Upper lobe of left lung (tissue), 4 donors: ENCODE results near the gene MYO16.

Source experiments
- EP300 ChIP-seq, 4 donors: sonication (generic); formaldehyde crosslinking; IDR thresholded peaks; one replicate each; pipeline ENCODE4 v1.5.1; 2017; ENCODE audit warnings: antibody characterized with exemption in 4 of 4, control low read depth in 2 of 4
- POLR2A ChIP-seq, 4 donors: fragments of 450-650 bp; IDR thresholded peaks; one replicate each; pipeline ENCODE4 v1.5.1; 2016 to 2017; ENCODE audit warnings: antibody characterized with exemption in 4 of 4, mild to moderate bottlenecking in 2 of 4
- POLR2AphosphoS5 ChIP-seq, 2 donors: sonication (generic); formaldehyde crosslinking; IDR thresholded peaks; one replicate each; pipeline ENCODE4 v1.5.1; 2017; ENCODE audit warnings: antibody characterized with exemption in 2 of 2
- TF ChIP-seq, protein P1 (sequence below), 6 experiments: fragments of 450-650 bp in 4 of 6; fragments of 200-600 bp in 2 of 6; sonication (generic) in 2 of 6; IDR thresholded peaks; one replicate each; pipeline ENCODE4 v1.5.1; 2016 to 2019; ENCODE audit warnings: antibody characterized with exemption in 6 of 6

DNA sequence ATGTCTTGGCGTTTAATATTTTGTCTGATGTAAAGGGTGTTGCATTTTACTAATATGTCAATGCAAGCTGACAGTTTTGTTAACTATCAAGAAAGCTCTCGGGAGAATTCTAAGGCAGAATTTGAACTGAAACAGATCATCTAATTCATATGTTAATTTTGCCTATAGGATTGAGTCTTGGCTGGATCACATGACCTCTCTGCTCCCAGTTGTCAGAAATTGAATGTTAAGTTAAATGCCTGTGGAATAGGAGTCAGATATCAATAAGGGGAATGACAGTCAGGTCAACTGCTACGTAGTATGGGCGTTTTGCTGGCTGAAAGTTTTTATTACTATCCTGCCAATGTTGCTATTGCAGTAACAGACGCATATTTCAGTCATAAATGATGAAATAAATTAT is 358.5 kb downstream of the MYO16 start:
- TF ChIP-seq, protein P1, sequence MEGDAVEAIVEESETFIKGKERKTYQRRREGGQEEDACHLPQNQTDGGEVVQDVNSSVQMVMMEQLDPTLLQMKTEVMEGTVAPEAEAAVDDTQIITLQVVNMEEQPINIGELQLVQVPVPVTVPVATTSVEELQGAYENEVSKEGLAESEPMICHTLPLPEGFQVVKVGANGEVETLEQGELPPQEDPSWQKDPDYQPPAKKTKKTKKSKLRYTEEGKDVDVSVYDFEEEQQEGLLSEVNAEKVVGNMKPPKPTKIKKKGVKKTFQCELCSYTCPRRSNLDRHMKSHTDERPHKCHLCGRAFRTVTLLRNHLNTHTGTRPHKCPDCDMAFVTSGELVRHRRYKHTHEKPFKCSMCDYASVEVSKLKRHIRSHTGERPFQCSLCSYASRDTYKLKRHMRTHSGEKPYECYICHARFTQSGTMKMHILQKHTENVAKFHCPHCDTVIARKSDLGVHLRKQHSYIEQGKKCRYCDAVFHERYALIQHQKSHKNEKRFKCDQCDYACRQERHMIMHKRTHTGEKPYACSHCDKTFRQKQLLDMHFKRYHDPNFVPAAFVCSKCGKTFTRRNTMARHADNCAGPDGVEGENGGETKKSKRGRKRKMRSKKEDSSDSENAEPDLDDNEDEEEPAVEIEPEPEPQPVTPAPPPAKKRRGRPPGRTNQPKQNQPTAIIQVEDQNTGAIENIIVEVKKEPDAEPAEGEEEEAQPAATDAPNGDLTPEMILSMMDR (IDR thresholded peaks at IDR 0.05): no peak
- TF ChIP-seq POLR2A (IDR thresholded peaks at IDR 0.05) (no peak), EP300 (IDR thresholded peaks at IDR 0.05) (no peak), POLR2AphosphoS5 (IDR thresholded peaks at IDR 0.05) (no peak)
